GM18526 (cell line): ENCODE measurements around the gene HAGH.

Experiments used
- POLR2A ChIP-seq: IDR thresholded peaks from 3 replicates; pipeline ENCODE4 v1.6.1; 2011; ENCODE audit not compliant: insufficient read length; ENCODE audit errors: extremely low read depth

Gene HAGH

DNA sequence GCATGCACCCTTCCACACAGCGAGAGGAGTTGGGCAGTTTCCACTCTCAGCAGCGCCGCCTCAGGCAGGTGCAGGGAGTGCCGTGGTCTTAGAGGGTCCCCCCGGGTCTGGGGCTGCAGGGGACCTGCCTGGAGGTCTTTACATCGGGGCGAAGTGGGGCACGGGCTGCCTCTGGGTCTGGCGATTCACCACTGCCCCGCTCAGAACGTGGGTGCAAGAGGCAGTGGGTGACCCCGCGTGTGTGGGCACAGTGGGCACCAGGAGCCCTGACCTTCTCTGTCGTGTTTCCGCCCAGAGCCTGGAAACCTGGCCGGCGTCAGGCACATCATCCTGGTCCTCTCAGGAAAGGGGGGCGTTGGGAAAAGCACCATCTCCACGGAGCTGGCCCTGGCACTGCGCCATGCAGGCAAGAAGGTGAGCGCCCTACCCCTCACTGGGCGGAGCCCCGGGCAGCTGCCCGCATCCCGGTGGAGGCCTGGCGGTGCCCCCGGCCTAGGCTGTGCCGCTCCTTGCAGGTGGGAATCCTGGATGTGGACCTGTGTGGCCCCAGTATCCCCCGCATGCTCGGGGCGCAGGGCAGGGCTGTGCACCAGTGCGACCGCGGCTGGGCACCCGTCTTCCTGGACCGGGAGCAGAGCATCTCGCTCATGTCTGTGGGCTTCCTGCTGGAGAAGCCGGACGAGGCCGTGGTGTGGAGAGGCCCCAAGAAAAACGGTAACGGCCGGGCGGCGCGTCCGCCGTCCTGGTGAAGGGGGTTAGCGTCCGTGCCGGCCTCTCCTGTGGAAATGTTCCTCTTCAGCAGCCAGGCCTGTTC is 40.2 kb downstream of the HAGH start:
- TF ChIP-seq POLR2A = no peak

DNA sequence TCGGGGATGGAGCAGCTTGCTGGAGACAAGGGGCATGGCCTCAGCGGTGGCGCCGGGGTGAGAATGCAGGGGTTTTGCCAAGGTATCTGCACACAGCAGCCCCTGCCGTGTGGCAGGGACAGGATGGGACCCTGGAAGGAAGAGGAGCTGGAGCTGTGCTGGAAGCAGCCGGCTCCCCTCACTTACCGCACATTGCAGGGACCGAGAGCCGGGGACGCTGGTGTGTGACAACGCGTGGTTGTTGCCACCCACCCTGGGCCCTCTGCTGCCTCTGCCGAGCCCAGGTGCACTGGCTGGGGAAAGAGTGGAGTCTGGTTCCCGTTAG is 40.8 kb downstream of the HAGH start:
- TF ChIP-seq POLR2A = no peak

DNA sequence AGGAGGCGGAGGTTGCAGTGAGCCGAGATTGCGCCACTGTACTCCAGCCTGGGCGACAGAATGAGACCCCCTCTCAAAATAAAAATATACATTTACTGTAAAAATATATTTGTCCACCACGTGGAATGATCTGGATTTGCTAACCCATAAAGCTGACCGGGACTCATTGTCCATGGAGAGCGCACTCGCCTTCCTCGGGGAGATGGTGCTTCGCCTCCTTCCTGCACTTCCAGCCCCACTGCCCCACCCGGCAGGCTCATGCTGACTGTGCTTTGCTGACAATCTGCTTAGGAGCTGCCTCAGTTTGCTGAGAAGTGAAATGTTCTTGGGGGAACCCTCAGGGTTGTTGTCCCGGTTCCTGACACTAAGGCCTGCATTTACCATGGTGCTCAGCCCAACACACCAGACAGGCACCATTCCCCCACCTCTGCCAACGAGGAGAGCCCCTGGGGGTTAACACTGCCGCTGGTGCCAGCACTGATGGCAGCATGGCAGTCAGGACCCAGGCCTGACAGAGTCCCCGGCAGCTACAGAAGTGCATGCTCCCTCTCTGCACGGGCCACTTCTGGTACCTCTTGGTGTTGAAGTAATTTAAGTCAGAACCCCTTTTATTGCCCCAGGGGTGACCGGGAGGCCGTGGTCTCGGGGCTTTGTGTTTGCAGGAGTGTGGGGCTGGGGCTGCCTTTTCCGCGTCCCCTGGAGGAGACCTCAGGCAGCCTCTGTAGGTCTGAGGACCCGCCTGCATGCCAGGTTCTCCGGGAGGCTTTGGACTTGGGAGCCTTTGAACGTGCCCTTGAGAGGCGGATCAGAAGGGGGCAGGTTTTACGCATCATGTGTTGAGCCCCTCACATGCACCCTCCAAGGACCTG is 41.4 kb downstream of the HAGH start:
- TF ChIP-seq POLR2A = no peak

DNA sequence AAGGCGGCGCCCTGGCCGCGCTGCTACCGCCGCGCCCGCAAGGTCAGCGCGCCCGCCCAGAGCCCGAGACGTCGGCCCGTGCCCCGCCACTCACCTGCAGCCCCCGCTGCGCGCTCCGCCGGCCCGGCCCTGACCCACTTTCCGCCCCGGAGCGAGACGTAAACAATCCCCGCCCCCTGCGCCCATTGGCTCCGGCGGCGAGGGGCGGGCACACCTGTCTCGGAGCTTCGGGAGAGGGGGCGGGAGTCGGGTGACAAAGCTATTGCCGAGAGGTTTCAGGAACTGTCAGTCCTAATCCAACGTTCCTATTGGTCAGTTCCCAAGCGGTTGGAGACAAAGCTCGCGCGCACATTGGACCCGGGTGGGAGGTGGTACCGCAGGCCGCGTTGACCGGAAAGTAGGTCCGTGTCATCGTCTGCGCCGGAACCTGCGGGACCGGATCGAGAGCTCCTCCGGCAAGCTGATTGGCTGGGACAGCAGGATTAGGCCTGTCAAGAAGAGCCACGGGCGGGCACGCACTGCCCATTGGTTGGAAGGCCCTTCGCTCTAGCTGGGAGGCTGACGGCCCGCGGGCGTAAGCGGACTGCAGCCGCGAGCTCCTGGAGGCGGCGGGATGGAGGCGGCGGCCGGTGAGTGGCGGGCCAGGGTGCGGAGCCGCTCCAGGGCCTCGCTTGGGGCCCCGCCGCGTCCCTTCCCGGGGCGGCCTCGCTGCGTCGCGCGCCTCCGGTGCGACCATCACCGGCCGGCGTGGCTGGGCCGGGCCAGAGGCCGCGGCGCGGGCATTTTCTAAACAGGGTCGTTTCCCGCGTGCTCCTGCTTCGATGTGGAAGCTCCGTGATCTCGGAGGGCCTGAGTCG is 44.0 kb downstream of the HAGH start, which contains the start of the genes NUBP2 and SPSB3:
TSS of gene NUBP2 (plus strand) at position 553 of the 857 bp plus-strand sequence. CDS start at position 614, 61 bp downstream.
TSS of gene SPSB3 (minus strand) at position 164 of the 857 bp plus-strand sequence. CDS start 1,088 bp downstream, outside the sequence.
- peak; percentile 70 for TF ChIP-seq POLR2A

DNA sequence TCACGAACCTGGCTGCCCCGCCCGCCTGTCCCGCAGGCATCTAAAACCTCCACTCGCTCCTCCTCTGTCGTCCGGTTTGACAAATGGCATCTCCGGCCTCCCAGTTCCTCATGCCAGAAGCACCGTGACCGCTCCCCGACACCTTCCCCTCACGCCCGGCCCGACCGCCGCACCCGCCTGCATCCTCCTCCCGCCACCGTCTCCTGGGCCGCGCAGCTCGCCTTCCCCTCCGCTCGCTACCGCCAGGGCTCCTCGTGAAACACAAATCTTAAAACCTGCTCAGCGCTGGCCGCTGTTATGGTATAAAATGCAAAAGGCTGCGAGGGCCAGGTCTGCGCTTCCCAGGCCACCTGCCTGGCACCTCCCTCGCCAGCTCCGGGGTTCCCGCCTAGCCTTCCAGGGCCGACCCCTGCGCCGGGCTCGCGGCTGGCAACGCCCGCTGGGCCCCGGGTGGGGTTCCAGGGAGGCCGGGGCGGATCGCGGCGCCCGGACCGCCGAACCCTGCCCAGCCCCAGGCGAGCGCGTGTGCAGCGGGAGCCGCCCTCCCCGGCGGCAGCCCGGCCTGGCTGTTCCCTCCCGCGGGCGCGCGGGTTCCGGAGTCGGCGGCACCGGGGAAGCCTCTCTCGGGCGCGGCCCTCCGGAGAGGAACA is 44.7 kb downstream of the HAGH start:
- TF ChIP-seq POLR2A = no peak

DNA sequence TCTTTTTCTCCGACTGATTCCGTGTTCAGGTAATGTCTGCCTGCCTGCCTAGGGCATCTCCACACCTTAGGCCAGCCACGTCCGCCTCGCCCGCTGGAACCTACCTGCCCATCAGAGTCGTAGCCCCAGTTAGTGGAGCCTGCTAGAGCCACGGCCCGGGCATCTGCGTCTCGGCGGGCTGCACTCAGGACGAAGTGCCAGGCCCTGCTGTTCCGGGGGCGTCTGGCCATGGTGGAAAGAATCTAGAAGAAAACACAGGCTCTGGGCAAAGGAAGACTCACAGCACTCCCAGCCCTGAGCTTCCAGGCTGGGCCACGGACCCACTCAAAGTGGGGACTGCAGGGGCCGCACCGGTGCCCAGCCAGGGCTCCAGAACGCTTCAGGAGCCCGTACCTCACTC is 45.4 kb downstream of the HAGH start:
- no peak for TF ChIP-seq POLR2A

DNA sequence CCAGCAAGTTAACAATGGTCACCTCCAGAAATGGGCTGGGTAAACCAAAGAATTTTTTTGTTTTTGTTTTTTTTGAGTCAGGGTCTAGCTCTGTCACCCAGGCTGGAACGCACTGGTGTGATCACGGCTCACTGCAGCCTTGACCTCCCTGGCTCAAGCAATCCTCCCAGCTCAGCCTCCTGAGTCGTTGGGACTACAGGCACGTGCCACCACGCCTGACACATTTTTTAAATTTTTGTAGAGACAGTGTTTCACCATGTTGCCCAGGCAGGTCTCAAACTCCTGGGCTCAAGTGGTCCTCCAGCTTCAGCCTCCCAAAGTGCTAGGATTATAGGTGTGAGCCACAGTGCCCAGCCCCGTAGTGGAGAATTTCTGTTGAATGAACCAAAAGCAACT is 46.0 kb downstream of the HAGH start:
- TF ChIP-seq POLR2A = no peak

DNA sequence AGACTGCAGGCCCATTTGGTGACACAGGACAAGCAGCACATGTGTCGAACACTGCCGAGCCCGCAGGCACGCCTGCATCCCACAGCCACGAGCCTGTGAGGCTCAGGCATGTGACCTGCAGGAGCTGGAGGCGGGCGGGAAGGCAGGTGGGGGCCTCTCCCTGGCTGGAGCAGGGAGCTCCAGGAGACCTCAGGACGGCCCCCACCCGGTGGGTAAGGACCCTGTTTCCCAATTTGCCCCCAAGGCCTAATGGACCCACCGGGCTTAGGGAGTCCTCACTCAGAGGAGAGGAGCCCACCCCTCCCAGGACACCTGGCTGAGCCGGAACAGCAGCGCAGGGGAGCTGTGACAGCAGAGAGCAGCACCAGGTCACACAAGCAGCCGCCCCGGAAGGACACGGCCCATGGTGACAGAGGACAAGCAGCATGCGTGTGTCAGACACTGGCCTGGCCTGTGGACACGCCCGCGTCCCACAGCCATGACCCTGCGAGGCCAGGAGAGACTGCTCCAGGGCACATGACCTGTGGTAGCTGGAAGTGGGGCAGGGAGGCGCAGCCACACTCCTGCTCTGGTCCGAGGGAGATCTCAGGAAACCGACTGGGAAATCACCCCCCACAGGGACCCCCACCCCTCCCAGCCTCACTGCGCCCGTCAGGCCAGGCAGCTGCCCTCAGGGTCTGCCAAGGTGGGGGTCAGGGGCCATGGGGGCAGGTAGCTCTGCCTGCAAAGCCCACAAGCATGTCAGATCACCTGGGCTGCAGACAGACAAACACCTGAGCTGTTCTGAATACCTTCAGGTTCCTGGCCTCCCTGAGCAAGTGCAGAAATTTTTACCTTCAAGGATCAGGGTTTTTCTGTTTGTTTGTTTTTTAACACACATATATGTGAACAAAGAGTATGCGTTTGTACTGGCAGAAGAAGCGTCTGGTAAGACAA is 46.6 kb downstream of the HAGH start:
- TF ChIP-seq POLR2A = no peak

DNA sequence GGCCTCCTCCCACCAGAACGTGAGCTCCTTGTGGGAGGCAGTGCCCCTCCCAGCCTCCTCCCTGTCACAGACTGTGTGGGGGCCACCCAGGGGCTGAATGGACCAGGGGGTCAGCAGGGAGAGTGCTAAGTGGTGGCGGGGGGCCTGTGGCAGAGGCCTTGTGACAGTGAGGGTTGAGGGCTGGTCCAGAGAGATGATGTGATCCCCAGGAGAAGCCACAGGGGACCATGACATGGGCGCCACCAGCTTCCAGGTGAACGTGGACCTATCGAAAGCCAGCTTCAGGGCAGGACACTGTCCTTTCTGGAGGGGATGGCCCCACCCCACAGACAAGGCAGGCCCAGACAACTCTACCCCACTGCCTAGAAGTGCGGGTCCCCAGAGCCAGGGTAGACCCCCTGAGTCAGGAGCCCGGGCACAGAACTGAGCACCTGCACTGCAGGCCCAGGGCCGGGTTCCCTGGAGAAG is 47.4 kb downstream of the HAGH start:
- TF ChIP-seq POLR2A = no peak

DNA sequence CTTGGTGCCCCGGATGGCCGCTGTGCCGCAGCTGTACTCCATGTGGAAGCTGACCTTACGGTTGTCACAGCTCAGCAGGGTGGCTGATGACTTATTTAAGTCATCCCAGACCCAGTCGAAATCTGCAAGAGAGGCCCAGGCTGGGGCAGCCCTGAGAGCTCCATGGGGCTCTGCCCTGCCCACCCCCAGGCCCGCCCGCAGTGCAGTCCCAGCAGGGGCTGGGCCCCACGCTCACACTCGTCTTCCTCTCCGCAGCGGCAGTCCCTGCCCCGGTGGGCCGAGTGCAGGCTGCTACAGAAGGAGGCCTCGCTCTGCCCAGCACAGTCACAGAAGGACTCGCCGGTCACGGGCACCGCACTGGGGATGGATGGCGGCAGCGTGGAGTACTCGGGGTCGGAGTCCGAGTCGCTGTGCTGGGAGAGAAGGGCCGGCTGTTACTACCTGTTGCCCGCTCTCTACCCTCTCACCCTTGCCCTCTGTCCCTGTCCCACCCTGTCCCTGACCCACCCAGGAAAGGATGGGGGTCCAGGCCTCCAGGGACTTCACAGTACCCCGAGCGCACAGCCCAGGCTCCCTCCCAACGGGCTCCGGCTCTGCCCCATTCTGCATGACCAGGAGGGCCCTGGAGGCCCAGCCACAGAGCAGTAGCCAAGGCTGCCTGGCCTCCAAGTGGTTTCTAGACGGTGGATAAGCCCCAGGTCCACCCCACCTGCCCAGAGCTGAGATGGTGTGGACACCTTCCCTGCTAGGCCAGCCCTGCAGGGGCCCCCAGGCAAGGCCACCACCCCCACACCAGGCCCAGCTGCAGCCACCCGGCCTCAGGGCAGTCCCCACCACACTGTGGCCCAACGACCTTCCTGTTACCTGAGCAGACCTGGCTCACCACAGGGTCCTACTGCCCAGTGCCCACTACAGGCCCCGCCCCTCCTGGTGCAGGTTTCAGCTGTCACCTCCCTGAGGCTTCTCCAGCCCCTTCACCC is 48.1 kb downstream of the HAGH start:
- TF ChIP-seq POLR2A = no peak

DNA sequence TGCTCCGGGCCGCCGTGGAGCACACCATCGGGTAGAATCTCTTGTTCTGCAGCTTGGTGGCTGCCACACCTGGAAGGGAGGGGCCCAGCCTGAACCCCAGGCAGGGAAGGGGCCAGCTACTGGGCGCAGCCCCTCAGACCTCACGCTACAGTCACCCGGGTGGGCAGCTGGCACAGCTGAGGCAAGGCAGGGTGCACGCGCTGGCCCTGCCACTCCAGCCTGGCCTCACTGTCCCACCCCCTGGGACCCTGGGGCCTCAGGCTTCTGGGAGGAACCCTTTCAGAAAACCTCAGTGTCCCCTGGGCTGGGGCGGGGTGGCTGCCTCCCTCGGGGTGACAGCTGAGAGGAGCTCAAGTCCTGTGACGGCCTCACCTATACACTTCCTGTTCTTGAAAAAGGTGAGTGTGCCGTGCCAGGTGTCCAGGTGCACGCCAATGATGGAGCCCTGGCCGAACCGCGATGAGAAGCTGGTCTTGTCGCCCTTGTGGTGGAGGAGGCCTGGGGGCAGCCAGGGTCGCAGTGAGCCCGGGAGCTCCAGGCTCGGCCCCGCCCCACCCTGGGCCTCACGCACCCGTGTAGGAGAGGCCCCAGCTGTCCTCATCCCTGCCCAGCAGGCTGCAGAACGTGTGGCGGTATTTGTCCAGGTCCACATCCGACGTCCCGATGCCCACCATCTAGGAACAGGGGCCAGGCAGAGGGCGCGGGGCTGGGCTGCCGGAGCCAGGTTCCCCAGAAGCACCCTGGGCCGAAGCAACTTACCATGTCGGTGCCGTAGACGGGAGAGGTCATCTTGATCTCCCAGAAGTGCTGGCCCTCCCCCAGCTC is 49.0 kb downstream of the HAGH start:
- TF ChIP-seq POLR2A = no peak

DNA sequence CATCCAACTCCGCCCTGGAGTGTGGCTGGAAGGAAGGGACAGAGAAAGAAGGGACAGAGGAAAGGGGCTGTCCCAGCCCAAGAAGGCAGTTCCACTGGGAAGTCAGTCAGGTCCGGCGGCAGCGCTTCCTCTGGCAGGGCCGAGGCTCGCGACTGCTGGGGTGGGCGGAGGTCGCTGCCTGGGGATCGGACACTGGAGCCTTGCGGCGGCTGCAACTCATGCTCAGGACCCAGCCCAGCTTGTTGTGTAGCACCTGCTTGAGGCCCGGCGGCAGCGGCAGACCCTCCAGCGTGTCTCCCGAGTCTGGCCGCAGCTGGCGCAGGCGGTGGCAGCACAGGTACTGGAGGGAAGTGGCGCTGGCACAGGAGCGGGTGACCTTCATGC is 49.6 kb downstream of the HAGH start:
- TF ChIP-seq POLR2A = no peak

DNA sequence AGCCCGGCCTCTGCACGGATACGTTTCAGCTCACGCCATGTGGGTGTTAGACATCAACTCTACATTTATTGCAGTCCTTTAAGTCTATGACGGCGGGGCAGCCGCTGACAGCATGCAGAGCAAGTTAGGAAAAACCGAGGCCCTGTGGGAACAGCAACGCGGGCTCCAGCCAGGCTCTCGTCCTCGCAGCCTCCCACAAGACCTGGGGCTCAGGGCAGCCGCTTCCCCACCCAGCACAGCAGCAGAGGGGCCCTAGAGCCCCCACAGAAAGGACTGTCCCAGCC is 50.0 kb downstream of the HAGH start:
- TF ChIP-seq POLR2A = no peak
